Liver (tissue), 2 donors: Measurements from ENCODE around the gene CAGE1.

Experiments
- TF ChIP-seq, protein P1 (sequence below): fragments of 150-350 bp; IDR thresholded peaks from 2 replicates; pipeline ENCODE4 v1.5.1; 2017; ENCODE audit warnings: improper control_type of control experiment, low read depth, low read length; ENCODE audit not compliant: missing input control
- TF ChIP-seq, protein P2 (sequence below): IDR thresholded peaks from 2 replicates; pipeline ENCODE4 v1.6.1; 2016; ENCODE audit warnings: antibody characterized with exemption, mild to moderate bottlenecking
- donor health status: healthy.

DNA sequence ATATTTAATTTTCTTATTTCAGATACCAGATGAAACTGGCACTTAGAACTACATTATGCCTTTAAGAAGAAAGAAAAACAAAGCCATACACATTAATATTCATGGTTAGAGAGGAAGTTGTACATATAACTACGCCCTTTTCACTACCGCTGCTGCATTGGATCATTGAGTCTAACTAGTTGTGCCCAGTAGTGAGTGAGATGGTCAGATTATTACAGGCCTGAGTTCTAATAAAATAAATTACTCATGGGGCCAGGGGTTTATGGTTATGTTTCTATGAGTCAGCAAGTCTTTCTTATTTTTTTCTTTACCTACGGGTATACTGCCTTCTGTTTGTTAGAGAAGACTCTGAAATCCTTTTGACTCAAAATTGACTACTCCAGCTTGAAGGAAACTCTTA, 11.5 kb upstream of the CAGE1 start:
- TF ChIP-seq, protein P1, sequence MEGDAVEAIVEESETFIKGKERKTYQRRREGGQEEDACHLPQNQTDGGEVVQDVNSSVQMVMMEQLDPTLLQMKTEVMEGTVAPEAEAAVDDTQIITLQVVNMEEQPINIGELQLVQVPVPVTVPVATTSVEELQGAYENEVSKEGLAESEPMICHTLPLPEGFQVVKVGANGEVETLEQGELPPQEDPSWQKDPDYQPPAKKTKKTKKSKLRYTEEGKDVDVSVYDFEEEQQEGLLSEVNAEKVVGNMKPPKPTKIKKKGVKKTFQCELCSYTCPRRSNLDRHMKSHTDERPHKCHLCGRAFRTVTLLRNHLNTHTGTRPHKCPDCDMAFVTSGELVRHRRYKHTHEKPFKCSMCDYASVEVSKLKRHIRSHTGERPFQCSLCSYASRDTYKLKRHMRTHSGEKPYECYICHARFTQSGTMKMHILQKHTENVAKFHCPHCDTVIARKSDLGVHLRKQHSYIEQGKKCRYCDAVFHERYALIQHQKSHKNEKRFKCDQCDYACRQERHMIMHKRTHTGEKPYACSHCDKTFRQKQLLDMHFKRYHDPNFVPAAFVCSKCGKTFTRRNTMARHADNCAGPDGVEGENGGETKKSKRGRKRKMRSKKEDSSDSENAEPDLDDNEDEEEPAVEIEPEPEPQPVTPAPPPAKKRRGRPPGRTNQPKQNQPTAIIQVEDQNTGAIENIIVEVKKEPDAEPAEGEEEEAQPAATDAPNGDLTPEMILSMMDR = no peak
- TF ChIP-seq, protein P2, sequence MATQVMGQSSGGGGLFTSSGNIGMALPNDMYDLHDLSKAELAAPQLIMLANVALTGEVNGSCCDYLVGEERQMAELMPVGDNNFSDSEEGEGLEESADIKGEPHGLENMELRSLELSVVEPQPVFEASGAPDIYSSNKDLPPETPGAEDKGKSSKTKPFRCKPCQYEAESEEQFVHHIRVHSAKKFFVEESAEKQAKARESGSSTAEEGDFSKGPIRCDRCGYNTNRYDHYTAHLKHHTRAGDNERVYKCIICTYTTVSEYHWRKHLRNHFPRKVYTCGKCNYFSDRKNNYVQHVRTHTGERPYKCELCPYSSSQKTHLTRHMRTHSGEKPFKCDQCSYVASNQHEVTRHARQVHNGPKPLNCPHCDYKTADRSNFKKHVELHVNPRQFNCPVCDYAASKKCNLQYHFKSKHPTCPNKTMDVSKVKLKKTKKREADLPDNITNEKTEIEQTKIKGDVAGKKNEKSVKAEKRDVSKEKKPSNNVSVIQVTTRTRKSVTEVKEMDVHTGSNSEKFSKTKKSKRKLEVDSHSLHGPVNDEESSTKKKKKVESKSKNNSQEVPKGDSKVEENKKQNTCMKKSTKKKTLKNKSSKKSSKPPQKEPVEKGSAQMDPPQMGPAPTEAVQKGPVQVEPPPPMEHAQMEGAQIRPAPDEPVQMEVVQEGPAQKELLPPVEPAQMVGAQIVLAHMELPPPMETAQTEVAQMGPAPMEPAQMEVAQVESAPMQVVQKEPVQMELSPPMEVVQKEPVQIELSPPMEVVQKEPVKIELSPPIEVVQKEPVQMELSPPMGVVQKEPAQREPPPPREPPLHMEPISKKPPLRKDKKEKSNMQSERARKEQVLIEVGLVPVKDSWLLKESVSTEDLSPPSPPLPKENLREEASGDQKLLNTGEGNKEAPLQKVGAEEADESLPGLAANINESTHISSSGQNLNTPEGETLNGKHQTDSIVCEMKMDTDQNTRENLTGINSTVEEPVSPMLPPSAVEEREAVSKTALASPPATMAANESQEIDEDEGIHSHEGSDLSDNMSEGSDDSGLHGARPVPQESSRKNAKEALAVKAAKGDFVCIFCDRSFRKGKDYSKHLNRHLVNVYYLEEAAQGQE = no peak
